GM19240 (cell line): ENCODE data around the gene HES5.

Source experiments
- DNase-seq: peaks from one replicate; pipeline ENCODE4 v3.0.0; 2011; ENCODE audit warnings: low spot score; ENCODE audit not compliant: insufficient read length

The HES5 gene

DNA sequence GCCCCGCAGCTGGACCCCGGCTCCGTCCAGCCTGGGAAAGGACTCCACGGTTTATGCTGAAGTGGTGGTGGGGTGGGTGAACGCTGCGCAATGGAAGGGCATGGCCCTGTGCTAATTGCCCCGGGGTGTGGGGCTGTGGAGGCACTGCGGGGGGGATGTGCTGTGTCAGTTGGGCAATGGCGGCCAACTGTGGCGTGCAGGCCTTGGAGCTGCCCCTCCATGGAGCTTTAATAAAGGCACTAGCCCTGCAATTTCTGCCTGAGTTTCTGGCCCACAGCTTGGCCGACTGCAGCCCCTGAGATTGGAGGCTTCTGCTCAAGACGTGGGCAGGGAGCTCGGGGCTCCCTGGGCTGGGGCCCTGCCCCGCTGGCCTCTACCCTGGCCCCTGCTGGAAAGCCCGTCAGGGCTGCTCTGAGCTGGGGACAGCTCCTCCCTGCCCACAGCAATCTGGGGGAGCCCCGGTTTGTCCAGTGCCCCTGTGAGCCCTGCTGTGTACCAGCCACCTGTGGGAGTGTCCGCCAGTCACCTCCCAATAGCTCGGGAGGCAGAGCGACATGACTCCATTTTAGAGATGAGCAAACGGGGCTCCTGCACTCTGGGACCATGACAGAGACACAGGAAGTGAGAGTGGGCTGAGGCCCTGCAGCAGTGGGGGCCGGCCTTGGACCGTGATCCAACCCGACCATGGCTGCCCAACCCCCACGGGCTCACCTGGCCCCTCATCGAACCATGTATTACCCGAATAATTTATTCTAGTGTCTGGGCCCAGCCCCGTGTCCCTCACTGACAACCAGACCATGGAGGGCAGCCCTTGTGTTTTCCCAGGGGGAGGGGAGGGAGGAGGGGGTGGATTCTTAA is 17.4 kb upstream of the HES5 start:
- DNase-seq = no peak

DNA sequence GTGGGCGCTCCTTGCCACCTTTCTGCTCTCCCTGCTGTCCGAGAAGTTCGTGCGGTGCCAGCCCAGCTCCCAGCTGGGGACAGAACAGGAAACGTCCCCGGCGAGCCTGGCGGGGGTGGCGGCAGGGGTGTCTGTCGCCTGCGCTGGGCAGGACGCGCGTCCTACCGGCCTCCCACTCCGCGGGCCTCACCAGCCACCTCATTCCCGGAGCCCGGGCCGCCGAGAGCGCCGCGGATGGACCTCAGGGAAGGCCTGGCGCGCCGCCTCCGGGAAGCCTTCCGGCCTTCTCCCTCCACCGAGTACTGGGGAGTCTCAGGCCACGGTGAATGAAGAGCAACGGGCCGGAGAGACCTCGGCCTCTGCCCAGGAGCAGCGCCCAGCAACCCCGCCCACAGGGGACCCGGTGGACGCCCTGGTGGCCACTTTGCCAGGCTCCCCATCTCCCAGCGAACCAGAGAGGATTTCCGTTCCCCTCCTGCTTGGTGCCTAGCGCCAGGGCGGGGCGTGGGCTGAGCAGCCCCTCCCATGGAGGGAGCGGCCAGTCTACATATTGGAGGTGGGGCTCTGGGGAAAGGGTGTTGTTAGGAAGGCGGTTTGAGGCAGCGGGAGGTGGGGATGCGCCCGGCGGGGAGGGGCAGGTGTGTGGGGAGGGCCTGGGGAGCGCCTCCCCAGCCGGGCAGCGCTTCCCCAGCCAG is 16.6 kb upstream of the HES5 start:
- DNase-seq = peak; percentile 84

DNA sequence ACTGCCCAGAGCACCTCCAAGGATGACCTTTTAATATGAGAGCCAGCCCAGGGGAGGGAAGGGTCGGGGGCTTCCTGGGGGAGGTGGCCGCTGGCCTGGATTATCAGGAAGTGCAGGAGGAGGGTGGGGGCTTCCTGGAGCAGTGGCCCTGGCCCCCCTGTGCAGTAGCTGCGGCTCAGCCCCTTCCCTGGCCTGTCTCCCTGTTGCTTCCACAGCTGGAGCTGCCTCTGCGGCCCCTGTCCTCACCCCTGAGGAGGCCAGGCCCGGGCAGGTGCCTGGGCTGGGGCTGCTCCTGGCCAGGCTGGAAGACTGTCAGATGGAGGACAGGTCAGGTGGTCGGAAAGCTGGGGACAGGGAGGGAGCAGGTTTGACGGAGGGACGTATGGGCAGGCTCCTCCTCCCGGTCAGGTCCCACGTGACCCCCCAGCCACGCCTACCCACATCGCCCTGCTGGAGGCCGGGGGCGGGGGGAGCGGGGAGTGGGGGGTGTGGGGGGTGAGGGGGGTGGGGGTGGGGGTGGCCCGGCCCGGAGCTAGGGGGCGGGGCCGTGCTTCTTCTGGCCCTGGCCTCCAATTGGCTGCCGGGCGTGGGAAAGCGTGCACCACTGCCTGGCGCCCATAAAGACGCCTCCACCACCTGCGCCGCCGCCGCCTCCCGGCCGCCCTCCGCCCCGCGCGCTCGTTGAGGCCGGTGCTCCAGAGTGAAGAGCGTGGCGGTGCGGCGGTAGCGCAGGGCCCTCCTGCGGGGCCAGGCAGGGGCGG is 15.9 kb upstream of the HES5 start:
- DNase-seq = peak; percentile 96

DNA sequence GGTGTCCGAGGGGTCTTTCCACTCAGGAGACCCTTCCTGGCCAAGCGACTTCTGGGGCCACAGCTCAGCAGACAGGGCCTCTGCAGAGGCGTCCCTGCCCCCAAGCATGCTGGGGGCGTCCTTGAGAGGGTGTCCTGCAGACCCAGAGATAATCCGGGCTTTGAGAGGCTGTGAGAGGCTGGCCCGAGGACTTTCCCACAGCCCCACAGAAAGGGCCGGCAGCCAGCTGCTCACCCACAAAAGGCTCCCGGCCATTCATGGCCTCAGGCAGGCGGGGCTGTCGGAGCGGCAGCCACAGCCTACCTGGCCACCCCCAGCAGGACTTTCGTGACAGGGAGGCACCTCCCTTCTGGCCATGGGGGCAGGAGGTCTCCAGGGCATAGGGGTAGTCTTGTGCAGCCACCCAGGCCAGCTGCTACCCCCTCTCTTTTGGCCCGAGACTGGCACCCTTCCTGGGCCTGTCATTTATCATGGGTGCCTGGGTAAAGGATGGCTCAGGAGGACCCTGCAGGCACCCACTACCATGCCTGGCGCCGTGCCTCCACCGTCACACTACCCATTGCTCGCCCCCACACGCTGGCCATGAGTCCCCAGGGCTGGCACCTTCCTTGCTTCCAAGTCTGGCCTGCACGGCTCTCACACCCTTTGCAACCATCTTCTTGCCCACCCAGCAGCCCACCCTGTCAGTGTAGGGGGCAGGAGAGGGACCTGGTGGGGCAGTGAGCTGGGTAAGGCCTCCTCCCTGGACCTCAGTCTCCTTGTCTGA is 15.0 kb upstream of the HES5 start:
- no peak for DNase-seq

- DNase-seq = no peak
These were observed 14.2 kb upstream of the HES5 start for GRCh38 chr1:2544093-2544874.

GRCh38 chr1:2543543-2544092 is 13.6 kb upstream of the HES5 start:
- no peak for DNase-seq

- no peak for DNase-seq
These were observed 12.3 kb upstream of the HES5 start for GRCh38 chr1:2542246-2542915.

DNA sequence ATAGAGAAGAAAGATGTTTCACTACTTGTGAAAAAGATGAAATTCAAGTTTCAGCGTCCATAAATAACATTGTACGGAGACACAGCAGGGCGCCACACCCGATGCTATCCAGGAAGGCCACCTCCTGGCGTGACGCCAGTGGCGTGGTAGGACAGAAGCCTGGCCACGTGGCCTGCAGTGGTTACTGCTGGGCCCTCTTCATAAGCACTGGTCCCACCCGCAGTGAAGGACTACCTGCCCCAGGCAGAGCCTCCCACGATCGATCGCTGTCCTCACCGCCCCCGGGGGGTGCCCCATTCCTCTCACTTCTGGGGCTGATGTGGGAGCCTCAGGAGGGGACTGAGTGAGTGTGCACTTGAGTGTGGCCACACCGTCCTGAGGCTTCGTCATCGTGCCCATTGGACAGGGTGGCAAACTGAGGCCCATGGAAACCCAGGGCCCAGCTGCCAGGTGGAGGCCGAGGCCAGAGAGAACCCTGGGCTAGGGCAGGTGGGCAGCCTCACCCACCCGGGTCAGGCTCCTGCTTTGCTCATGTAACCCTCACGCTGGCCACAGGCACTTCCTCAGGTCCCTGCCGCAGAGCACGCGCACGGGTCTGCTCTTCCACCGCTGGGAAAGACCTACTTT is 11.7 kb upstream of the HES5 start:
- no peak for DNase-seq

GRCh38 chr1:2540816-2541492 is 10.9 kb upstream of the HES5 start:
- DNase-seq = no peak

DNA sequence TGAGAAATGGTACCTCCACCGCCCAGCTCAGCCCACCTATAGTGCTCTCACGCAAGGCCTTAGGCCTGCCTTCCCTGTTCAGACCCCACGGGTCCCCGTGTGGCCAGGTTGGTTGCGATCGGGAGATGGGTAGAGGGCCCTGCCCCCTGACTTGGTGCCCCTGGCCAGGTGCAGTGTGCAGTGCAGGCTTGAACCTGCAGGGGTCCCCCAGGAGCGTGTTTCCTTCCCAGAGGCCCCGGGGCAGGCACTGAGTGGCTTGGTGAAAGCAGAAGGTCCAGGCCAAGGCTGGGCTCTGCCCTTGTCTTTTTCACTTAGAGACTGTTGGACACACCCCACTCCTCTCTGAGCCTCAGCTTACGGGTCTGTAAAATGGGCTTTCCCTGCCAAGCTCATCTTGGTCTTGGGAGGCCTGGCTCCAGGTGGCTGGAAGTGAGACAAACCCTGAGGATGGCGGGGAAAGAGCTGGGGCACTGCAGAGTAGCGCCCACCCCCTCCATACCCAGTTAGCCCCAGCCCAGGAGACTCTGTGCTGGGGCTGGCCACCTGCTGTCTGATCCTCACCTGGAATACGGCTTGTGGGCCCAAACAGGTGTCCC is 9.3 kb upstream of the HES5 start:
- DNase-seq = no peak

DNA sequence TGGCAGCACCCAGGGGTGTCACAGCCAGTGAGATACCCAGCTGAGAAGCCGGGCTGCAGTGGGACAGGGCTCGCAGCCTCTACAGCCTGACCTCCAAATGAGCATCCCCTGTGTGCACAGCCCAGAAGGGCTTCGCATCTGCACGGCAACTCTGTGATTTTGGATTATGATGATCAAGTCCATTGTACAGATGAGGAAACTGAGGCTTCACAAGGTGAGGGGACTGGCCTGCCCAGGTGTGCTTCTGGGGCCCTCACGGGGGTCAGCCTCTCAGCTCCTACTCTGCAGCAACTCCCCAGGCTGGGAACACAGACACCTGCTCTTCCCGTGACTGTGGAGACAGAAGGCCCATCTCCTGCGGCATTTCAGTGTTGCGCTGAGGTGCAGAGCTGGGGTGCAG is 8.8 kb upstream of the HES5 start:
- no peak for DNase-seq

GRCh38 chr1:2538376-2538775 is 8.3 kb upstream of the HES5 start:
- no peak for DNase-seq

GRCh38 chr1:2537784-2538115 is 7.7 kb upstream of the HES5 start:
- DNase-seq = no peak

DNA sequence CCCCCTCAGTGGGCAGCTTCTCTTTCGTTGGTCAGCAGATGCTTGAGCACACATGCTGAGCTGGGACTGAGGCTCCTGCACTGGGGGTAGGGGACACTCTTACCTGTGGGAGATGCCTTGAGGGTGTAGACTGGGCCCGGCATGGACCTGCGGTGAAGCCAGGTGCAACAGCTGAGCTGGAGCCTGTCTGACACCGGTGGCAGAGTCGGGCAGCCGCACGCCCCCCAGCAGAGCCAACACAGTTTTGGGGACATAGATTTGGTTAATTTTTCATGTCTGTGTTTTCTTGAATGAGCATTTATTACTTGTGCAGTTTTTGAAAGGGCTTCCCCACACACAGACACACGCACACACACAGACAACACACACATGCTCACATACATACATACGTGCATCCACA is 5.9 kb upstream of the HES5 start:
- DNase-seq = no peak

GRCh38 chr1:2535455-2535854 is 5.4 kb upstream of the HES5 start:
- DNase-seq = no peak

DNA sequence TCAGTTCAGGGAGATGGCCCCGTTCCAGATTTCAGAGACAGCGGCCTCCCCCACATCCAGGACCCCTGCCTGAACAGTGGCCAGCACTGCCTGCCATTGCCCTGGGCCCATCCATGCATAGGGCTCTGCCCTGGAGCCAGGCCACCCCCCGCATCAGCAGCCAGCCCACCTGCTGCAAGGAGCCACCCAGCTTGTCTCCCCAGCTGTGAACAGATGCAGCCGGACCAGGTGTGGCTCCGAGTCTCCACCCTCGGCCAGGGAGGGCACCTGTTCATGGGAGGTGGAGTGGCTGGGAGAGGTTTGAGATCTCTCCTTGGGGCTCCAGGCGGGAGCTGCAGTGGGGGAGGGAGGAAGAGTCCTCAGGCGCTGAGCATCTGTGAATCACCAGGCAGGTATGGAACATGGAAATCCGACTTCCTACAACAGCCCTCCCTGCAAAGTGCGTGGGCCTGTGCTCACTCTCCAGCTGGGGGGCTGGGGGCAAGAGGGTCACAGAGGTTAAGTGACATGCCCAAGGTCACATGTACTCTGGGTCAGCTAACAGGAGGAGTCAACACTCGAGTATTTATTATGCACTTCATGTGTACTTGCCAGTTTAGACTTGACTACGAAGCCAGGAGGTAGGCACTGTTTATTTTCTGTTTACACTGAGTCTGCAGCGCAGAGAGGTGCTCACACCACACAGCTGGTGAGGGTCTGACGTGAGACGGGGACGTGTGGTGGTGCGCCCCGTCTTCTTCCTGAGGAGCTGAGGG is 4.8 kb upstream of the HES5 start:
- DNase-seq = no peak

DNA sequence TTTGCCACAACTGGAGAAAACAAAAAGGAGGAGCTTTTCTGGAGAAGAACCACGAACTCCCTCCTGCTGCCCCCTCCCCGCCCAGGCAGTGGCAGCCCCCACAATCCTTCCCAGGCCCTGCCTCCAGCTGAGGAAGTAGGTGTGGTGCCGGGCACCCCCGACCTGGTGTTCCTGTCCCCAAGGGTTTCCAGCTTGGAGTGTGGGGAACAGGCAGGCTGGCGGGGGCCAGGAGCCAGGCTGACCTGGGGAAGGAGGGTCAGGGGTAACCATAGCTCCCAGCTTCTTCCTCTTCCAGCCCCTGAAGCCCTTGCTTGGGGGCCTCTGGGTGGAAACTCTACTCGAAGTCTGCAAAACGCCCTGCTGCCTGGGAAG is 4.2 kb upstream of the HES5 start:
- DNase-seq = no peak

DNA sequence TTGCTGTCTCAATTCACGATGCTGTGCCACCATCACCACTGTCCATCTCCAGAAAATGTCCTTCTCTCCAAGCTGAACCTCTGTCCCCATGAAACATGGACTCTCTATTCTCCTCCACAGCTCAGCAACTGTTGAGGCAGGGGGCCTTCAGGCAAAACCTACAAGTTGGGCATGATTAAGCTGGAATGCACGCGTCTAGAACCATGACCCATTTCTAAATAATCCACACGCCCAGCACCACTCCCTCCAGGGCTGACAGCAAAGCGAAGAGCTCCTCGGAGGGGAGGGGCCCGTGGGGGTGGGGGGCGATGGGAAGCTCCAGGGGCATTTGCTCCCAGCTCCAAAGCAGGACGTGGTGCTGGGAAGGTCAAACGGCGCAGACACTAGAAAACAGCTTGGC is 3.3 kb upstream of the HES5 start:
- DNase-seq = no peak
